Thyroid gland (tissue), 4 donors: Measurements from ENCODE around the gene FOXJ3.

Source experiments
- POLR2A ChIP-seq, 2 donors: fragments of 450-650 bp; IDR thresholded peaks; one replicate each; pipeline ENCODE4 v1.6.1; 2017; ENCODE audit warnings: antibody characterized with exemption in 2 of 2, mild to moderate bottlenecking in 2 of 2, moderate library complexity in 1 of 2
- TF ChIP-seq, protein P1 (sequence below), 6 experiments: fragments of 200-600 bp in 3 of 6; fragments of 450-650 bp in 3 of 6; sonication (generic) in 3 of 6; IDR thresholded peaks; one replicate each; pipeline ENCODE4 v1.5.1; 2016 to 2019; ENCODE audit warnings: antibody characterized with exemption in 6 of 6, mild to moderate bottlenecking in 2 of 6, inconsistent platforms in 1 of 6, moderate library complexity in 1 of 6

DNA sequence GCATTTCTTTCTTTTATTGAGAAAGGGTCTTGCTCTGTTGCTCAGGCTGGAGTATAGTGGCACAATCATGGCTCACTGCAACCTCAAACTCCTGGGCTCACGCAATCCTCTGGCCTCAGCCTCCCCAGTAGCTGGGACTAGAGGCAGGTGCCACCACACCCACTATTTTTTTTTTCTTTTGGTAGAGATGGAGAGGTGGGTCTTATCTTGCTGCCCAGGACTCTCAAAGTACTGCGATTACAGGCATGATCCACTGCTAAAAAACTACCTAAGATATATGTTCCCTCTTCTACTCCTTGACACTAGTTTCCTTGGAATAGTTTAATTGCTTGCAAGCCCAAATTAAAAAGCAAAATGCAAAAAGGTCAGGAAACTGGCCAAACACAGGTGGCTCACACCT lies 113.6 kb downstream of the FOXJ3 start:
- TF ChIP-seq, protein P1, sequence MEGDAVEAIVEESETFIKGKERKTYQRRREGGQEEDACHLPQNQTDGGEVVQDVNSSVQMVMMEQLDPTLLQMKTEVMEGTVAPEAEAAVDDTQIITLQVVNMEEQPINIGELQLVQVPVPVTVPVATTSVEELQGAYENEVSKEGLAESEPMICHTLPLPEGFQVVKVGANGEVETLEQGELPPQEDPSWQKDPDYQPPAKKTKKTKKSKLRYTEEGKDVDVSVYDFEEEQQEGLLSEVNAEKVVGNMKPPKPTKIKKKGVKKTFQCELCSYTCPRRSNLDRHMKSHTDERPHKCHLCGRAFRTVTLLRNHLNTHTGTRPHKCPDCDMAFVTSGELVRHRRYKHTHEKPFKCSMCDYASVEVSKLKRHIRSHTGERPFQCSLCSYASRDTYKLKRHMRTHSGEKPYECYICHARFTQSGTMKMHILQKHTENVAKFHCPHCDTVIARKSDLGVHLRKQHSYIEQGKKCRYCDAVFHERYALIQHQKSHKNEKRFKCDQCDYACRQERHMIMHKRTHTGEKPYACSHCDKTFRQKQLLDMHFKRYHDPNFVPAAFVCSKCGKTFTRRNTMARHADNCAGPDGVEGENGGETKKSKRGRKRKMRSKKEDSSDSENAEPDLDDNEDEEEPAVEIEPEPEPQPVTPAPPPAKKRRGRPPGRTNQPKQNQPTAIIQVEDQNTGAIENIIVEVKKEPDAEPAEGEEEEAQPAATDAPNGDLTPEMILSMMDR (IDR thresholded peaks at IDR 0.05) = no peak
- TF ChIP-seq POLR2A (IDR thresholded peaks at IDR 0.05) = no peak
